Coronary artery (tissue), 2 donors: ENCODE results near the gene SCN1A.
"Not testable (repeated sequence)": the region's sequence is repeated elsewhere in the genome, so short reads cannot be mapped to it uniquely, and the experiment has no call there.

ENCODE experiments used
- DNase-seq: peaks from one replicate; pipeline ENCODE4 v3.0.0-alpha.2; 2017; ENCODE audit warnings: low spot score
- H3K27ac ChIP-seq, 2 donors: fragments of 200-600 bp; sonication (generic); one replicate each; pipeline ENCODE4 v1.5.1; 2016 to 2019
- H3K4me3 ChIP-seq: fragments of 200-600 bp; sonication (generic); 2 replicates; pipeline ENCODE4 v1.5.1; 2016; ENCODE audit warnings: mild to moderate bottlenecking, moderate library complexity
- CTCF ChIP-seq: fragments of 200-600 bp; sonication (generic); IDR thresholded peaks from one replicate; pipeline ENCODE4 v1.5.1; 2019; ENCODE audit warnings: antibody characterized with exemption

The SCN1A gene

GRCh38 chr2:166104084-166104483, 23.7 kb downstream of the SCN1A start:
- no peak for TF ChIP-seq CTCF
- DNase-seq = no peak
- H3K27ac ChIP-seq = no peak overlapping the region
- no peak overlapping the region for H3K4me3 ChIP-seq

GRCh38 chr2:166103277-166103676, 24.5 kb downstream of the SCN1A start:
- DNase-seq, H3K4me3 ChIP-seq, H3K27ac ChIP-seq: not testable (repeated sequence)

- no peak overlapping the region for H3K27ac ChIP-seq
- no peak overlapping the region for H3K4me3 ChIP-seq
- DNase-seq = no peak
- TF ChIP-seq CTCF = no peak
These were observed 33.5 kb downstream of the SCN1A start for GRCh38 chr2:166094325-166094724.

- DNase-seq = no peak
- no peak overlapping the region for H3K27ac ChIP-seq
- no peak overlapping the region for H3K4me3 ChIP-seq
- no peak for TF ChIP-seq CTCF
These were observed 34.9 kb downstream of the SCN1A start for GRCh38 chr2:166092889-166093288.

GRCh38 chr2:166091439-166091838, 36.4 kb downstream of the SCN1A start:
- DNase-seq = no peak
- Histone ChIP-seq H3K4me3 (no peak overlapping the region), H3K27ac (no peak overlapping the region)
- no peak for TF ChIP-seq CTCF

GRCh38 chr2:166090908-166091307, 36.9 kb downstream of the SCN1A start:
- H3K27ac ChIP-seq = no peak overlapping the region
- DNase-seq = no peak
- no peak for TF ChIP-seq CTCF

GRCh38 chr2:166090346-166090745, 37.5 kb downstream of the SCN1A start:
- no peak for DNase-seq
- TF ChIP-seq CTCF = no peak
- no peak overlapping the region for H3K4me3 ChIP-seq
- H3K27ac ChIP-seq = no peak overlapping the region

More at GRCh38 chr2:166090908-166091307, 36.9 kb downstream of the SCN1A start:
- no peak overlapping the region for H3K4me3 ChIP-seq

GRCh38 chr2:166088634-166089033, 39.2 kb downstream of the SCN1A start:
- Histone ChIP-seq H3K4me3 (no peak overlapping the region), H3K27ac (no peak overlapping the region)
- TF ChIP-seq CTCF = no peak
- no peak for DNase-seq
